ENCODE measurements around the gene MRFAP1L1. TPM values are rescaled to one million over a fixed set of nuclear protein-coding genes. Genes with fewer than 3 reads are reported as not detected.
"Not testable (repeated sequence)": the region's sequence is repeated elsewhere in the genome, so short reads cannot be mapped to it uniquely, and the experiment has no call there.

Gene MRFAP1L1
- total RNA-seq (2014; rRNA removed; shearing (Covaris generic)) = 41.6 and 43.4 TPM in 2 replicates

- peak; percentile 94 for DNase-seq (ENCODE audit: low spot score)
Observed at GRCh38 chr4:6709230-6710114, at the start of gene MRFAP1L1. Gene MRFAP1L1, minus strand, starts transcription at chr4:6709865. Its CDS starts 236 bp downstream, at chr4:6709629.

- DNase-seq (ENCODE audit: low spot score) = no peak
Observed at GRCh38 chr4:6758728-6759127, 49.1 kb upstream of the MRFAP1L1 start.

- not testable (repeated sequence) for DNase-seq (ENCODE audit: low spot score)
Observed at GRCh38 chr4:6756345-6756744, 46.7 kb upstream of the MRFAP1L1 start.

- DNase-seq (ENCODE audit: low spot score) = no peak
Observed at GRCh38 chr4:6755088-6755753, 45.6 kb upstream of the MRFAP1L1 start.

GRCh38 chr4:6754481-6755087 is 44.9 kb upstream of the MRFAP1L1 start:
- DNase-seq (ENCODE audit: low spot score) = no peak

GRCh38 chr4:6753891-6754290 is 44.2 kb upstream of the MRFAP1L1 start:
- DNase-seq (ENCODE audit: low spot score) = no peak

- no peak for DNase-seq (ENCODE audit: low spot score)
Observed at GRCh38 chr4:6753103-6753560, 43.5 kb upstream of the MRFAP1L1 start.

- DNase-seq (ENCODE audit: low spot score) = no peak
Observed at GRCh38 chr4:6752486-6752829, 42.8 kb upstream of the MRFAP1L1 start.

GRCh38 chr4:6751611-6752485 is 42.2 kb upstream of the MRFAP1L1 start:
- DNase-seq (ENCODE audit: low spot score) = peak; percentile 39

GRCh38 chr4:6750286-6751221 is 40.9 kb upstream of the MRFAP1L1 start:
- peak; percentile 68 for DNase-seq (ENCODE audit: low spot score)

GRCh38 chr4:6749340-6750171 is 39.9 kb upstream of the MRFAP1L1 start:
- DNase-seq (ENCODE audit: low spot score) = peak; percentile 95

- DNase-seq (ENCODE audit: low spot score) = no peak
Observed at GRCh38 chr4:6748286-6748685, 38.6 kb upstream of the MRFAP1L1 start.

- DNase-seq (ENCODE audit: low spot score) = peak; percentile 78
Observed at GRCh38 chr4:6747294-6748051, 37.8 kb upstream of the MRFAP1L1 start.

GRCh38 chr4:6746721-6747293 is 37.1 kb upstream of the MRFAP1L1 start:
- peak; percentile 73 for DNase-seq (ENCODE audit: low spot score)

- no peak for DNase-seq (ENCODE audit: low spot score)
Observed at GRCh38 chr4:6742989-6743388, 33.3 kb upstream of the MRFAP1L1 start.

GRCh38 chr4:6742507-6742906 is 32.8 kb upstream of the MRFAP1L1 start:
- DNase-seq (ENCODE audit: low spot score) = no peak

- no peak for DNase-seq (ENCODE audit: low spot score)
Observed at GRCh38 chr4:6740347-6740746, 30.7 kb upstream of the MRFAP1L1 start.

GRCh38 chr4:6739920-6740319 is 30.3 kb upstream of the MRFAP1L1 start:
- DNase-seq (ENCODE audit: low spot score) = no peak
